Prostate gland (tissue), 2 donors: ENCODE data around the gene TAF1C.

Experiments
- POLR2A ChIP-seq: fragments of 450-650 bp; IDR thresholded peaks from one replicate; pipeline ENCODE4 v1.6.1; 2016; ENCODE audit warnings: antibody characterized with exemption, mild to moderate bottlenecking
- POLR2AphosphoS5 ChIP-seq: sonication (generic); formaldehyde crosslinking; IDR thresholded peaks from one replicate; pipeline ENCODE4 v1.6.1; 2017; ENCODE audit warnings: antibody characterized with exemption
- TF ChIP-seq, protein P1 (sequence below), 4 experiments: fragments of 200-600 bp in 2 of 4; fragments of 450-650 bp in 2 of 4; sonication (generic) in 2 of 4; IDR thresholded peaks; 1 replicate in 3 of 4; 2 replicates in 1 of 4; pipeline ENCODE4 v1.5.1; 2016 to 2019; ENCODE audit warnings: antibody characterized with exemption in 4 of 4, mild to moderate bottlenecking in 2 of 4, moderate library complexity in 2 of 4

DNA sequence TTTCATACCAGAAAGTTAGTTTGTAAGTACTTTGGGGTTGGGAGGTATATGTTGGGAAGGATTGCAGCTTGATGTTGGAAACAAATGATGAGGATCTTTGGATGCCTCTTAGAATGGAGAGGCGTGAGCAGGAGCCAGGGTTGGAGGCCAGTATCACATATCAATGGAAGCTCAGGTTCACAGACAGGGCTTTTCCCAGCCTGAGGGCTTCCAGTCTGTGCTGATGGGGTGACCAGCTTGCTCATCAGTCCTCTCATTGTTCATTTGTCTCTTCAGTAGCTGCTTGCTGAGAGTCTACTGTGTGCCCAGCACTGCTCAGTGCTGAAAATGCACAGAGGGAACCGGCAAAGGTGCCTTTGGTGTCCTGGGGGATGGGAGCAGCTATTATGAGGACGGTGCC, 35.9 kb downstream of the TAF1C start:
- TF ChIP-seq, protein P1, sequence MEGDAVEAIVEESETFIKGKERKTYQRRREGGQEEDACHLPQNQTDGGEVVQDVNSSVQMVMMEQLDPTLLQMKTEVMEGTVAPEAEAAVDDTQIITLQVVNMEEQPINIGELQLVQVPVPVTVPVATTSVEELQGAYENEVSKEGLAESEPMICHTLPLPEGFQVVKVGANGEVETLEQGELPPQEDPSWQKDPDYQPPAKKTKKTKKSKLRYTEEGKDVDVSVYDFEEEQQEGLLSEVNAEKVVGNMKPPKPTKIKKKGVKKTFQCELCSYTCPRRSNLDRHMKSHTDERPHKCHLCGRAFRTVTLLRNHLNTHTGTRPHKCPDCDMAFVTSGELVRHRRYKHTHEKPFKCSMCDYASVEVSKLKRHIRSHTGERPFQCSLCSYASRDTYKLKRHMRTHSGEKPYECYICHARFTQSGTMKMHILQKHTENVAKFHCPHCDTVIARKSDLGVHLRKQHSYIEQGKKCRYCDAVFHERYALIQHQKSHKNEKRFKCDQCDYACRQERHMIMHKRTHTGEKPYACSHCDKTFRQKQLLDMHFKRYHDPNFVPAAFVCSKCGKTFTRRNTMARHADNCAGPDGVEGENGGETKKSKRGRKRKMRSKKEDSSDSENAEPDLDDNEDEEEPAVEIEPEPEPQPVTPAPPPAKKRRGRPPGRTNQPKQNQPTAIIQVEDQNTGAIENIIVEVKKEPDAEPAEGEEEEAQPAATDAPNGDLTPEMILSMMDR (IDR thresholded peaks at IDR 0.05): no peak
- TF ChIP-seq POLR2AphosphoS5 (no peak), POLR2A (no peak)
